Endodermal cell (in vitro differentiated cells): ENCODE measurements around the gene PACSIN2. TPM values are rescaled to one million over a fixed set of nuclear protein-coding genes. Genes with fewer than 3 reads are reported as not detected.

Experiments used
- DNase-seq: peaks from one replicate; pipeline ENCODE4 v3.0.0-alpha.2; 2017
- H3K27ac ChIP-seq: 2 replicates; pipeline ENCODE4 v1.5.1; 2013; ENCODE audit warnings: mild to moderate bottlenecking, low read depth, low read length, moderate library complexity
- H3K27me3 ChIP-seq: 2 replicates; pipeline ENCODE4 v1.6.1; 2013; ENCODE audit warnings: mild to moderate bottlenecking, low read length, moderate library complexity; ENCODE audit not compliant: insufficient read depth, control insufficient read depth, poor library complexity, severe bottlenecking
- H3K36me3 ChIP-seq: 2 replicates; pipeline ENCODE4 v1.7.0; 2013; ENCODE audit warnings: mild to moderate bottlenecking, low read length, moderate library complexity; ENCODE audit not compliant: control insufficient read depth, insufficient read depth
- H3K4me1 ChIP-seq: one replicate; pipeline ENCODE4 v1.7.0; 2013; ENCODE audit warnings: low read length; ENCODE audit not compliant: control insufficient read depth, insufficient read depth
- H3K4me3 ChIP-seq: 2 replicates; pipeline ENCODE4 v1.5.1; 2013; ENCODE audit warnings: mild to moderate bottlenecking, low read length, moderate library complexity
- H3K9ac ChIP-seq: 2 replicates; pipeline ENCODE4 v1.6.1; 2013; ENCODE audit warnings: mild to moderate bottlenecking, low read length, moderate library complexity; ENCODE audit not compliant: poor library complexity, severe bottlenecking; ENCODE audit errors: extremely low read depth
- H3K9me3 ChIP-seq: 2 replicates; pipeline ENCODE4 v1.6.1; 2013; ENCODE audit warnings: mild to moderate bottlenecking, low read length, moderate library complexity; ENCODE audit not compliant: control insufficient read depth
- H3K27ac Mint-ChIP-seq: 2 replicates; pipeline ENCODE4 v1.8.0; 2020; ENCODE audit warnings: mixed read lengths
- H3K27me3 Mint-ChIP-seq: 2 replicates; pipeline ENCODE4 v1.8.0; 2021; ENCODE audit warnings: mild to moderate bottlenecking, mixed read lengths; ENCODE audit not compliant: insufficient read depth
- H3K36me3 Mint-ChIP-seq: 2 replicates; pipeline ENCODE4 v1.8.0; 2020; ENCODE audit warnings: low read depth, mixed read lengths
- H3K4me1 Mint-ChIP-seq: 2 replicates; pipeline ENCODE4 v1.8.0; 2020; ENCODE audit warnings: mixed read lengths
- H3K4me3 Mint-ChIP-seq: 2 replicates; pipeline ENCODE4 v1.8.0; 2020; ENCODE audit warnings: mild to moderate bottlenecking, moderate library complexity, mixed read lengths
- H3K9me3 Mint-ChIP-seq: 2 replicates; pipeline ENCODE4 v1.8.0; 2020; ENCODE audit warnings: mild to moderate bottlenecking, mixed read lengths
- CTCF ChIP-seq: fragments of 200-600 bp; sonication (generic); conservative IDR thresholded peaks from 2 replicates; pipeline ENCODE4 v1.5.0; 2021; ENCODE audit warnings: antibody characterized with exemption, mild to moderate bottlenecking
- WGBS, 2 experiments: methylation state at CpG; one replicate each; pipeline versions ENCODE4 v1.1.5 to v1.1.7; 2013; ENCODE audit warnings: missing lambda C conversion rate in 2 of 2, mixed read lengths in 1 of 2; ENCODE audit not compliant: insufficient coverage in 1 of 2, insufficient read length in 1 of 2; 5-methylcytosine and 5-hydroxymethylcytosine counted together
- total RNA-seq, 2 donors: library from RNA; stranded (reverse); fragmentation: NEBNext Ultra II Directional in 1 of 2; extraction: Animal tissue kit (Norgen Biotek cat#: 25700) in 1 of 2; gene quantifications; 2 replicates in 1 of 2; 3 replicates in 1 of 2; pipeline ENCODE4 v1.2.1, GENCODE V29; 2021

The PACSIN2 gene
- total RNA-seq, 2 donors from 2014 or later: 60.7 to 61.4 TPM

- Mint-ChIP-seq H3K27ac (peak overlapping the region; percentile 79), H3K4me1 (peaks cover 46% of the 10 kb centered on the region), H3K27me3 (no peaks in the 10 kb centered on the region), H3K9me3 (no peaks in the 10 kb centered on the region), H3K36me3 (peaks cover 10% of the 10 kb centered on the region), H3K4me3 (no peak overlapping the region)
- H3K36me3 ChIP-seq: no peaks in the 10 kb centered on the region
- no peaks in the 10 kb centered on the region for H3K9me3 ChIP-seq
- H3K4me3 ChIP-seq: no peak overlapping the region
- DNase-seq: no peak
- peaks cover 11% of the 10 kb centered on the region for H3K4me1 ChIP-seq
- 80 to 82% methylated on average over 7 to 13 of the region's 13 CpGs for WGBS, 2 experiments
- peak overlapping the region; percentile 86 for H3K27ac ChIP-seq
- H3K27me3 ChIP-seq: no peaks in the 10 kb centered on the region
- H3K9ac ChIP-seq: no peak overlapping the region
- no peak for TF ChIP-seq CTCF
Measured at GRCh38 chr22:42947211-42947990, 67.5 kb downstream of the PACSIN2 start.

- no peak for TF ChIP-seq CTCF
- Mint-ChIP-seq H3K4me1 (peaks cover 42% of the 10 kb centered on the region), H3K27me3 (no peaks in the 10 kb centered on the region), H3K4me3 (no peak overlapping the region), H3K27ac (peak overlapping the region; percentile 79), H3K36me3 (peaks cover 10% of the 10 kb centered on the region), H3K9me3 (no peaks in the 10 kb centered on the region)
- Histone ChIP-seq H3K9me3 (no peaks in the 10 kb centered on the region), H3K4me1 (peaks cover 11% of the 10 kb centered on the region), H3K36me3 (no peaks in the 10 kb centered on the region), H3K9ac (no peak overlapping the region), H3K4me3 (no peak overlapping the region), H3K27me3 (no peaks in the 10 kb centered on the region), H3K27ac (peak overlapping the region; percentile 86)
- DNase-seq: no peak
- WGBS, 2 experiments: 94 to 95% methylated on average over 13 to 16 of the region's 16 CpGs
Measured at GRCh38 chr22:42946546-42947198, 68.3 kb downstream of the PACSIN2 start.

- no peaks in the 10 kb centered on the region for H3K9me3 Mint-ChIP-seq
- TF ChIP-seq CTCF: no peak
- peaks cover 9% of the 10 kb centered on the region for H3K4me1 ChIP-seq
- H3K27me3 Mint-ChIP-seq: no peaks in the 10 kb centered on the region
- no peak overlapping the region for H3K9ac ChIP-seq
- DNase-seq: no peak
- H3K4me3 ChIP-seq: no peak overlapping the region
- peaks cover 10% of the 10 kb centered on the region for H3K36me3 Mint-ChIP-seq
- peaks cover 42% of the 10 kb centered on the region for H3K4me1 Mint-ChIP-seq
- WGBS, 2 experiments: 80 to 81% methylated on average over 2 to 5 of the region's 5 CpGs
- no peaks in the 10 kb centered on the region for H3K27me3 ChIP-seq
- H3K27ac ChIP-seq: no peak overlapping the region
- H3K9me3 ChIP-seq: no peaks in the 10 kb centered on the region
- H3K36me3 ChIP-seq: no peaks in the 10 kb centered on the region
- H3K27ac Mint-ChIP-seq: peak overlapping the region; percentile 27
- no peak overlapping the region for H3K4me3 Mint-ChIP-seq
Measured at GRCh38 chr22:42945736-42946135, 69.2 kb downstream of the PACSIN2 start.
